ENCODE data around the gene CCDC9. TPM values are rescaled to one million over a fixed set of nuclear protein-coding genes. Genes with fewer than 3 reads are reported as not detected.
"Not testable (repeated sequence)": the region's sequence is repeated elsewhere in the genome, so short reads cannot be mapped to it uniquely, and the experiment has no call there.

Gene CCDC9
- total RNA-seq, 2 experiments from 2014 or later: 28.4 to 29.3 TPM

- H3K4me1 Mint-ChIP-seq: peaks cover 9% of the 10 kb centered on the region
- peaks cover 4% of the 10 kb centered on the region for H3K36me3 Mint-ChIP-seq
Measured at GRCh38 chr19:47284324-47284899, 28.1 kb downstream of the CCDC9 start.

DNA sequence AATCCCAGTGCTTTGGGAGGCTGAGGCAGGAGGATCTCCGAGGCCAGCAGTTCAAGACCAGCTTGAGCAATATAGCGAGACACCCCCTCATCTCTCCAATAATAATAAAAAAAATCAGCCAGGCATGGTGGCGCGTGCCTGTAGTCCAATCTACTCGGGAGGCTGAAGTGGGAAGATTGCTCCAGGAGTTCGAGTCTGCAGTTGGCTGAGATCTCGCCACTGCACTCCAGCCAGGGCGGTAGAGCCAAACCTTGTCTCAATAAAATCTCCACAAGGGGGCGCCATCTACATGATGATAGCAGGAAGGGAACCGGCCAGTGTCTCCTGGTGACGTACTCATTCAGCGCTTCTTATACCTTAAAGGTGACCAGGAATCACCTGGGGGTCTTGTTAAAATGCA, 39.7 kb downstream of the CCDC9 start:
- Mint-ChIP-seq H3K27ac (no peak overlapping the region), H3K9me3 (no peaks in the 10 kb centered on the region), H3K4me3 (no peak overlapping the region), H3K27me3 (no peaks in the 10 kb centered on the region), H3K36me3 (peaks cover 1% of the 10 kb centered on the region), H3K4me1 (peaks cover 6% of the 10 kb centered on the region)
- DNase-seq: peak; percentile 75

More at GRCh38 chr19:47284324-47284899, 28.1 kb downstream of the CCDC9 start:
- no peak for DNase-seq
- Mint-ChIP-seq H3K27ac (no peak overlapping the region), H3K4me3 (no peak overlapping the region), H3K9me3 (no peaks in the 10 kb centered on the region), H3K27me3 (no peaks in the 10 kb centered on the region)

DNA sequence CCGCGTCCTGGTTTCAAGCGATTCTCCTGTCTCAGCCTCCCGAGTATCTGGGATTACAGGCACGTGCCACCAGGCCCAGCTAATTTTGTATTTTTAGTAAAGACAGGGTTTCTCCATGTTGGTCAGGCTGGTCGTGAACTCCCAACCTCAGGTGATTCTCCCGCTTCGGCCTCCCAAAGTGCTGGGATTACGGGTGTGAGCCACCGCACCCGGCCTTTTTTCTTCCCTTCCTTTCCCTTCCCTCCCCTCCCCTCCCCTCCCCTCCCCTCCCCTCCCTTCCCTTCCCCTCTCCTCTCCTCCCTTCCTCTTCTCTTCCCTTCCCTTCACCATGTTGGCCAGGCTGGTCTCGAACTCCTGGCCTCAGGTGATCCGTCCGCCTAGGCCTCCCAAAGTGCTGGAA, 44.5 kb downstream of the CCDC9 start:
- not testable (repeated sequence) for H3K27me3 Mint-ChIP-seq, H3K36me3 Mint-ChIP-seq, H3K9me3 Mint-ChIP-seq

DNA sequence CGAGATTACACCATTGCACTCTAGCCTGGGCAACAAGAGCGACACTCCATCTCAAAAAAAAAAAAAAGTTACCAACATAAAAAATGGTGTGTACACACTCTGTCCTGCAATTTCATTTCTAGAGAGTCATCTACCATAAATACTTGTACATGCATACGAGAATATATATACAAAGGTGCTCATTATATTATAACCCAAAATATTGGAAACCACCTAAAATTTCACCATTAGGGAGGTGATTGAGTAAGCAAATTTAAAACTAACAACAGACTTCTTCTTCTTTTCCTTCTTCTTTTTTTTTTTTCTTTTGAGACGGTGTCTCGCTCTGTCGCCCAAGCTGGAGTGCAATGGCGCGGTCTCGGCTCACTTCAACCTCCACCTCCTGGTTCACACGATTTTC, 45.9 kb downstream of the CCDC9 start:
- Mint-ChIP-seq H3K27ac (no peak overlapping the region), H3K9me3 (no peaks in the 10 kb centered on the region), H3K4me1 (peaks cover 4% of the 10 kb centered on the region), H3K36me3 (no peaks in the 10 kb centered on the region), H3K4me3 (no peak overlapping the region), H3K27me3 (peaks cover 10% of the 10 kb centered on the region)
- DNase-seq: no peak

More for the DNA sequence above, 44.5 kb downstream of the CCDC9 start:
- not testable (repeated sequence) for H3K4me1 Mint-ChIP-seq, DNase-seq, H3K27ac Mint-ChIP-seq, H3K4me3 Mint-ChIP-seq

DNA sequence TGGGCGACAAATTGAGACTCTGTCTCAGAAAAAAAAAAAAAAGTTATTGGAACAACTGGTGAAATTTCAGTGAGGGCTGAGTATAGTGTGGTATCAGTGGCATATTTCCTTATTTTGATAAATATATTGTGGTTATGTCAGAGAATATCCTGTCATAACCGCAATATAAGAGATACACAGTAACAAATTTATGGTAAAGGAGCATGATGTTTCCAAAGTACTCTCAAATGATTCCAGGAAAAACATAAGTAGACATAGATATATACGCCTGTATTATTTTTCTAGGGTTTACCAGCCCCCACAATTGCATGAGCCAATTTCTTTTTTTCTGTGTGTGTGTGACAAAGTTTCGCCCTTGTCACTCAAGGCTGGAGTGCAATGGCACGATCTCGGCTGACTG, 47.6 kb downstream of the CCDC9 start:
- Mint-ChIP-seq H3K27ac (no peak overlapping the region), H3K4me1 (peaks cover 4% of the 10 kb centered on the region), H3K9me3 (no peaks in the 10 kb centered on the region), H3K4me3 (no peak overlapping the region), H3K36me3 (no peaks in the 10 kb centered on the region), H3K27me3 (peaks cover 10% of the 10 kb centered on the region)
- DNase-seq: no peak

GRCh38 chr19:47305309-47305751, 49.0 kb downstream of the CCDC9 start:
- Mint-ChIP-seq H3K27ac (no peak overlapping the region), H3K4me3 (no peak overlapping the region), H3K4me1 (peaks cover 4% of the 10 kb centered on the region), H3K36me3 (no peaks in the 10 kb centered on the region), H3K9me3 (no peaks in the 10 kb centered on the region), H3K27me3 (peaks cover 15% of the 10 kb centered on the region)
- peak; percentile 30 for DNase-seq

DNA sequence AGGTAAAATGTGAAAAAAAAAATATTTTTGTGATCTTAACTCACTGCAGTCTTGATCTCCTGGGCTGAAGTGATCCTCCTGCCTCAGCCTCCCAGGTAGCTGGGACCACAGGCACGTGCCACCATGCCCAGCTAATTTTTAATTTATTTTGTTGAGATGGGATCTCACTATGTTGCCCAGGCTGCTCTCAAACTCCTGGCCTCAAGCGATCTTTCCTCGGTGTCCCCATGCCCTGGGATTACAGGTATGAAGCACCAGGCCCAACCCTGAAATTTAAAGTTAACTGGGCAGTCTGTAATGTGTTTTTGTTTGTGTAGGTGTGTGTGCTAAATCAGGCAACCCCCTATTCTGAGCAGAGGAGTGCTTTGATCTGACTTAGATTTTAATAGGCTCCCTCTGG, 50.0 kb downstream of the CCDC9 start:
- H3K4me3 Mint-ChIP-seq: no peak overlapping the region
- peaks cover 15% of the 10 kb centered on the region for H3K27me3 Mint-ChIP-seq
- H3K27ac Mint-ChIP-seq: no peak overlapping the region
- H3K36me3 Mint-ChIP-seq: no peaks in the 10 kb centered on the region
- no peaks in the 10 kb centered on the region for H3K9me3 Mint-ChIP-seq
- H3K4me1 Mint-ChIP-seq: peaks cover 4% of the 10 kb centered on the region
- no peak for DNase-seq

DNA sequence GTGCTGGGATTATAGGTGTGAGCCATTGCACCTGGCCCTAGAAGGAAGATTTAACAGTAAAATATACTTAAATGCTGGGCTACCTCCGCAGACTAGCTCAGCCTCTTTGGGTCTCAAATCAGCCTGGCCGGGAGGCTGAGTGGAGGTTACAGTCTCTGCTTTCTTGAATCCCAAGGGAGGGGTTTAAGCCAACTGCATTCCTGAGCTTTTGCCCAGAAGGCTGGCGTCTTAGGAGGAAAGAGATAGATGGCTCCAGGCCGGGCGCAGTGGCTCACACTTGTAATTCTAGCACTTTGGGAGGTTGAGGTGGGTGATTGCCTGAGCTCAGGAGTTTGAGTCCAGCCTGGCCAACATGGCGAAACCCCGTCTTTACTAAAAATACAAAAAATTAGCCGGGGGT, 52.7 kb downstream of the CCDC9 start:
- no peak overlapping the region for H3K4me3 Mint-ChIP-seq
- peaks cover 4% of the 10 kb centered on the region for H3K4me1 Mint-ChIP-seq

DNA sequence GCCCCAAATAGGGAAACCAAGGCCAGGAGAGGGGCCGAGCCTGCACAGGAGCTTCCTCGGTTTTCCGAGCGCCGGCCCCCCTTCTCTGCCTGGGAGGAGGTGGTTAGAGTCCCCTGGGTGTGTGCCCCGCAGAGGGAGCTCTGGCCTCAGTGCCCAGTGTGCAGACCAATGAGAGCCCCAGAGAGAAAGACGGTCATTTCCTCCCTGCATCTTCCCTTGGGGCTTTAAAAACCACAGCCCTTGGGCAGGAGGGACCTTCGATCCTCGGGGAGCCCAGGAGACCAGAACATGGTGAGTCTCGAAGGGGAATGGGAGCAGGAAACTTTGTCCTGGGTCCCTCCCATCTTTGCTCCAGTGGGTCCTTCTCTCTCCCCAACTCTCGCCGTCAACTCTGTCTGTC, 53.3 kb downstream of the CCDC9 start, which contains the start of gene C5AR1:
Gene C5AR1 (plus strand): TSS at position 254 of the 400 bp plus-strand sequence. CDS start 35 bp downstream, at position 289.
- no peaks in the 10 kb centered on the region for H3K9me3 Mint-ChIP-seq
- H3K36me3 Mint-ChIP-seq: no peaks in the 10 kb centered on the region
- no peak for DNase-seq
- no peak within 1 kb of the TSS for H3K4me3 Mint-ChIP-seq
- peaks cover 4% of the 10 kb centered on the region for H3K4me1 Mint-ChIP-seq
- H3K27ac Mint-ChIP-seq: no peak within 1 kb of the TSS
- H3K27me3 Mint-ChIP-seq: peaks cover 28% of the 10 kb centered on the region

More for the DNA sequence above, 52.7 kb downstream of the CCDC9 start:
- Mint-ChIP-seq H3K36me3 (no peaks in the 10 kb centered on the region), H3K9me3 (no peaks in the 10 kb centered on the region), H3K27me3 (peaks cover 27% of the 10 kb centered on the region), H3K27ac (no peak overlapping the region)
- DNase-seq: no peak

- H3K27me3 Mint-ChIP-seq: peaks cover 29% of the 10 kb centered on the region
- H3K4me1 Mint-ChIP-seq: peaks cover 5% of the 10 kb centered on the region
- no peak for DNase-seq
- H3K4me3 Mint-ChIP-seq: no peak overlapping the region
- no peaks in the 10 kb centered on the region for H3K9me3 Mint-ChIP-seq
- H3K27ac Mint-ChIP-seq: no peak overlapping the region
- no peaks in the 10 kb centered on the region for H3K36me3 Mint-ChIP-seq
Measured at GRCh38 chr19:47310323-47310722, 54.0 kb downstream of the CCDC9 start.

GRCh38 chr19:47310819-47311218, 54.5 kb downstream of the CCDC9 start:
- Mint-ChIP-seq H3K9me3 (no peaks in the 10 kb centered on the region), H3K27ac (no peak overlapping the region), H3K4me3 (no peak overlapping the region), H3K36me3 (no peaks in the 10 kb centered on the region), H3K27me3 (peaks cover 31% of the 10 kb centered on the region), H3K4me1 (peaks cover 6% of the 10 kb centered on the region)
- DNase-seq: no peak

- H3K27me3 Mint-ChIP-seq: peaks cover 39% of the 10 kb centered on the region
- no peak overlapping the region for H3K27ac Mint-ChIP-seq
- peaks cover 6% of the 10 kb centered on the region for H3K4me1 Mint-ChIP-seq
- H3K36me3 Mint-ChIP-seq: no peaks in the 10 kb centered on the region
- no peak overlapping the region for H3K4me3 Mint-ChIP-seq
- no peaks in the 10 kb centered on the region for H3K9me3 Mint-ChIP-seq
- DNase-seq: no peak
Measured at GRCh38 chr19:47312366-47313006, 56.2 kb downstream of the CCDC9 start.

GRCh38 chr19:47313754-47314295, 57.5 kb downstream of the CCDC9 start:
- no peaks in the 10 kb centered on the region for H3K36me3 Mint-ChIP-seq
- no peaks in the 10 kb centered on the region for H3K9me3 Mint-ChIP-seq
- no peak overlapping the region for H3K27ac Mint-ChIP-seq
- peaks cover 6% of the 10 kb centered on the region for H3K4me1 Mint-ChIP-seq
- no peak overlapping the region for H3K4me3 Mint-ChIP-seq
- peaks cover 40% of the 10 kb centered on the region for H3K27me3 Mint-ChIP-seq
- DNase-seq: no peak

GRCh38 chr19:47315125-47315821, 58.9 kb downstream of the CCDC9 start:
- Mint-ChIP-seq H3K9me3 (no peaks in the 10 kb centered on the region), H3K36me3 (no peaks in the 10 kb centered on the region), H3K27ac (no peak overlapping the region), H3K4me1 (peaks cover 6% of the 10 kb centered on the region), H3K4me3 (no peak overlapping the region), H3K27me3 (peaks cover 47% of the 10 kb centered on the region)
- DNase-seq: peak; percentile 28

DNA sequence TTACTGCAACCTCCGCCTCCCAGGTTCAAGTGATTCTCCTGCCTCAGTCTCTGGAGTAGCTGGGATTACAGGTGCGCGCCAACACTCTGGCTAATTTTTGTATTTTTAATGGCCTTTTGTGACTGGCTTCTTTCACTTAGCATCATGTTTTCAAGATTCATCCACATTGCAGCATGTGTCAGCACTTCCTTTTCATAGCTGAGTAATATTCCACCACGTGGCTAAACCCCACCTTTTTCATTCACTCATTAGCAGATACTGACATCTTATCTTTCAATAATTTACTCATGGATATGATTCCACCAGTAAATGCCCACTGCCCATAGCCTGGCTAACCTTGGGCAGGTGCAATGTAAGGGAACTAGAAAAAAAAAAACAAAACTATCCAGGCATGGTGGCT, 60.2 kb downstream of the CCDC9 start:
- Mint-ChIP-seq H3K4me3 (no peak overlapping the region), H3K36me3 (no peaks in the 10 kb centered on the region), H3K27me3 (peaks cover 51% of the 10 kb centered on the region), H3K9me3 (no peaks in the 10 kb centered on the region), H3K27ac (no peak overlapping the region), H3K4me1 (peaks cover 6% of the 10 kb centered on the region)
- DNase-seq: no peak

All from activated naive CD8-positive, alpha-beta T cell treated with anti-CD3 and anti-CD28 coated beads for 36 hours (primary cell).